DND-41 (cell line): ENCODE data around the gene ZMYND10.
A peak's percentile ranks its signal among the peaks of the same experiment; 100 is the strongest.

Source experiments
- ATAC-seq: fragments of 200-7000 bp; cut with Tn5 transposase; 3 replicates; pipeline ENCODE4 v1.9.1; 2021; ENCODE audit warnings: low read depth; ENCODE audit not compliant: insufficient read depth
- DNase-seq: peaks from one replicate; pipeline ENCODE4 v3.0.0-alpha.2; 2020
- H2AFZ ChIP-seq: 2 replicates; pipeline ENCODE4 v1.6.0; 2012; ENCODE audit warnings: low read depth, low read length
- H3K27ac ChIP-seq: 2 replicates; pipeline ENCODE4 v1.5.1; 2012; ENCODE audit warnings: low read length, inconsistent platforms
- H3K27me3 ChIP-seq: fragments of 200-600 bp; sonication (generic); 2 replicates; pipeline ENCODE4 v1.6.0; 2012; ENCODE audit warnings: low read length, mild to moderate bottlenecking, inconsistent platforms; ENCODE audit not compliant: insufficient read depth, poor library complexity
- H3K36me3 ChIP-seq: 2 replicates; pipeline ENCODE4 v1.5.1; 2012; ENCODE audit warnings: low read length, inconsistent platforms; ENCODE audit not compliant: insufficient read depth
- H3K4me1 ChIP-seq: 2 replicates; pipeline ENCODE4 v1.5.1; 2012; ENCODE audit warnings: mild to moderate bottlenecking, low read length; ENCODE audit not compliant: insufficient read depth
- H3K4me2 ChIP-seq: 2 replicates; pipeline ENCODE4 v1.6.0; 2012; ENCODE audit warnings: mild to moderate bottlenecking, moderate library complexity, low read length, inconsistent platforms; ENCODE audit not compliant: insufficient read depth
- H3K4me3 ChIP-seq, 2 experiments: fragments of 200-600 bp in 1 of 2; shearing (Covaris generic) in 1 of 2; 2 replicates each; pipeline ENCODE4 v1.5.1; 2012 to 2016; ENCODE audit warnings: inconsistent platforms in 2 of 2, low read length in 2 of 2, mild to moderate bottlenecking in 2 of 2, low read depth in 1 of 2, moderate library complexity in 1 of 2
- H3K79me2 ChIP-seq: 2 replicates; pipeline ENCODE4 v1.6.0; 2012; ENCODE audit warnings: low read length, inconsistent platforms; ENCODE audit not compliant: insufficient read depth
- H3K9ac ChIP-seq: 2 replicates; pipeline ENCODE4 v1.6.0; 2012; ENCODE audit warnings: low read depth, mild to moderate bottlenecking, inconsistent platforms, low read length, moderate library complexity
- H3K9me3 ChIP-seq: 2 replicates; pipeline ENCODE4 v1.5.1; 2012; ENCODE audit warnings: low read length, moderate library complexity, mild to moderate bottlenecking, inconsistent platforms; ENCODE audit not compliant: insufficient read depth, severe bottlenecking
- H4K20me1 ChIP-seq: 2 replicates; pipeline ENCODE4 v1.6.0; 2012; ENCODE audit warnings: low read length; ENCODE audit not compliant: insufficient read depth
- EZH2 ChIP-seq: IDR thresholded peaks from 3 replicates; pipeline ENCODE4 v1.6.1; 2012; ENCODE audit warnings: borderline replicate concordance, low read depth, mild to moderate bottlenecking, moderate library complexity, low read length, inconsistent platforms; ENCODE audit not compliant: severe bottlenecking
- TF ChIP-seq, protein P1 (sequence below): IDR thresholded peaks from 2 replicates; pipeline ENCODE4 v1.5.1; 2012; ENCODE audit warnings: borderline replicate concordance, low read length, moderate library complexity, mild to moderate bottlenecking; ENCODE audit not compliant: poor library complexity, severe bottlenecking; ENCODE audit errors: extremely low read depth

The ZMYND10 gene

DNA sequence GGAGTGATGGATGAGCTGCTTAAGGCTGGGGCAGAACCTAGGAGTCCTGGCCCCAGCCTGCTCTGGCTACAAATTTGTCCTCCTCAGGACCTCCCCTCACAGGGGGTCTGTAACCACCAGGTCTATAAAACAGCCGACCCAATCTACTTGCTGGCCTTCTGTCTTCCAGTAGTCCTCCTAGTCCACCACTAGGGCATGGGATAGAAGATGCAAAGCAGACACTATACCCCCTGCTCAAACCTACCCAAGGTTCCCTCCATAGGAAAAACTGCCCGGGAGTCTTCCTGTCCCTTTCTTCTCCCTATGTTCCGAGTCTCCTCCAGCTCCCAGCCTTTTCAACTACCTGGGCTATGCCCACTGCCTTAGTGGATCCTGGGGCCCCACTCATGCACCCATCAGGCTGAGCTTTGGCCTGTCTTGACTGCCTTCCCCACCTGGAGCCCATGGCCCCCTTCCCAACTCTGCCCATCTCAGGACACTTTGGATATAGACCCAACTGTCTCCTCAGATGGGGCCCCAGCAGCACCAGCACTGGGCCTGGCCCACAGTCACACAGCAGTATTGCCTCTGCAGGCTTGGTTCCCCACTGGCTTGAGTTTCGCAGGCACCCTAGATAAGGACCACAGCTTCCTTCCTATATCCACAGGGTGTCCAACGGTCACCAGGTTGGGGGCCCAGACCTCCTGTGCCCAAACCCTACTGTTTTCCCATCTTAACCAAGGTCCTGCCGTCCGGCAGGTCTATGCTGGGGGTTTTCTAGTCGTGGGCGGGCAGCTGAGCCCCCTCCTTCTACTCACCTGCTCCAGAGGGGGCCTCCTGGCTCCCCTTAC lies 47.4 kb downstream of the ZMYND10 start:
- TF ChIP-seq, protein P1, sequence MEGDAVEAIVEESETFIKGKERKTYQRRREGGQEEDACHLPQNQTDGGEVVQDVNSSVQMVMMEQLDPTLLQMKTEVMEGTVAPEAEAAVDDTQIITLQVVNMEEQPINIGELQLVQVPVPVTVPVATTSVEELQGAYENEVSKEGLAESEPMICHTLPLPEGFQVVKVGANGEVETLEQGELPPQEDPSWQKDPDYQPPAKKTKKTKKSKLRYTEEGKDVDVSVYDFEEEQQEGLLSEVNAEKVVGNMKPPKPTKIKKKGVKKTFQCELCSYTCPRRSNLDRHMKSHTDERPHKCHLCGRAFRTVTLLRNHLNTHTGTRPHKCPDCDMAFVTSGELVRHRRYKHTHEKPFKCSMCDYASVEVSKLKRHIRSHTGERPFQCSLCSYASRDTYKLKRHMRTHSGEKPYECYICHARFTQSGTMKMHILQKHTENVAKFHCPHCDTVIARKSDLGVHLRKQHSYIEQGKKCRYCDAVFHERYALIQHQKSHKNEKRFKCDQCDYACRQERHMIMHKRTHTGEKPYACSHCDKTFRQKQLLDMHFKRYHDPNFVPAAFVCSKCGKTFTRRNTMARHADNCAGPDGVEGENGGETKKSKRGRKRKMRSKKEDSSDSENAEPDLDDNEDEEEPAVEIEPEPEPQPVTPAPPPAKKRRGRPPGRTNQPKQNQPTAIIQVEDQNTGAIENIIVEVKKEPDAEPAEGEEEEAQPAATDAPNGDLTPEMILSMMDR = no peak
- TF ChIP-seq EZH2 = no peak
- Histone ChIP-seq H3K4me1 (peaks cover 33% of the 10 kb centered on the region), H3K79me2 (peaks cover 7% of the 10 kb centered on the region; the same call in 1 of the 2 replicates), H3K36me3 (peaks cover 6% of the 10 kb centered on the region; the same call in 1 of the 2 replicates), H3K4me3 (peak overlapping the region; percentile 92 to 100), H4K20me1 (peaks cover 3% of the 10 kb centered on the region; the same call in 1 of the 2 replicates), H3K9ac (peak overlapping the region; percentile 92), H3K4me2 (peak overlapping the region; percentile 100), H2AFZ (0 out of 2 replicates have a peak overlapping the region, but pooled peaks have one; percentile 100), H3K9me3 (no peaks in the 10 kb centered on the region), H3K27ac (peak overlapping the region; percentile 96), H3K27me3 (no peaks in the 10 kb centered on the region)
- DNase-seq (no peak), ATAC-seq (no peak)

DNA sequence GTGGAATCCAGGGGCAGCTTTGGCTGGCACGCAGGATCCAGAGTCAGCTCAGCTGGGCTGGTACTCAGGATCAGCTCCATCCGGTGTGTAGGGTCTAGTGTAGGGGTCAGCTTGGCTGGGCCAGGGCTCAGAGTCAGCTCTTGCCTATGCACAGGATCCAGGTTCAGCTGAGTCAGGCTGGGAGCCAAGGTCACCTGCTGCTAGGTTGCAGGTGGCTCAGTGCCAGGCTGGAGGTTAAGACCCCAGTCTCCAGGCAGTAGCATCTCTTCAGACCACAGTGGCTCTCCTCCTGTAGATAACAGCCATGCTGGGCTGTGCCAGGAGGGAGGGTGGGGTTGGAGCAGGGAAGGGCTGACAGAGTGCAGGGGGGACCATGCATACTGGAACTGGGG lies 48.2 kb downstream of the ZMYND10 start:
- H2AFZ ChIP-seq = no peak overlapping the region
- no peak overlapping the region for H3K4me3 ChIP-seq
- peaks cover 3% of the 10 kb centered on the region; the same call in 1 of the 2 replicates for H4K20me1 ChIP-seq
- H3K9me3 ChIP-seq = no peaks in the 10 kb centered on the region
- H3K36me3 ChIP-seq = peaks cover 6% of the 10 kb centered on the region; the same call in 1 of the 2 replicates
- no peaks in the 10 kb centered on the region for H3K27me3 ChIP-seq
- no peak for TF ChIP-seq EZH2
- TF ChIP-seq, protein P1 = no peak
- H3K4me1 ChIP-seq = peaks cover 40% of the 10 kb centered on the region
- peaks cover 7% of the 10 kb centered on the region; the same call in 1 of the 2 replicates for H3K79me2 ChIP-seq
- DNase-seq = no peak
- no peak overlapping the region for H3K27ac ChIP-seq
- peak overlapping the region; percentile 100; the same call in 1 of the 2 replicates for H3K4me2 ChIP-seq
- ATAC-seq = no peak
- H3K9ac ChIP-seq = no peak overlapping the region

DNA sequence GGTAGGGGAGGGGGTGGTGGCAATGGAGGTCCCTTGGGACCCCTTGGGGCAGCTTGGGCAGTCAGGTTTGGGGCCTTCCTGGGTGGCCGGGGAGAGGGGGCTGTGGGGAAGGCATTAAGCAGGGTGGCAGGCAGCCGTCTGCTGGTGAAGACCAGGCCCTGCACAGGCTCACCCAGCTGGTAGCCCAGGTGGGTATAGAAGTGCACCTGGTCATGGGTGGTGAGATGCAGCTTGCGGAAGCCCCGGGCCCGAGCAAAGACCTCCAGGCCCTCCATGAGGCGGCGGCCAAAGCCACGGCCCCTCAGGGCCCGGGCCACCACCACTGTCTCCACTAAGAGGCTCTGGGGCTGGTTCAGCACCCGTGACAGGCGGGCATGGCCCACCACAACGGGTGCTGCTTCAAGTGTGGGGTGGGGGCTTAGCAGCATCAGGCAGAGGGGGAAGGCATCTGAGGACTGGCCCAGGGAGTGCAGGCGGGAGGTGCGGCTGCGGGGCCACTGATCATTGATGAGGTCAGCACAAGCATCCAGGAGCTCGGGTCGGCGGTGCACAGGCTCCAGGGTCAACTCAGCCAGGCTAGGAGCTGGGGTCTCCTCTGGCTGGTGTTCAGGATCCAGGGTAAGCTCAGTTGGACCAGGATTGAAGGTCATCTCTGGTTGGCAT lies 48.7 kb downstream of the ZMYND10 start:
- peaks cover 6% of the 10 kb centered on the region; the same call in 1 of the 2 replicates for H3K36me3 ChIP-seq
- H3K79me2 ChIP-seq = peaks cover 11% of the 10 kb centered on the region
- no peak overlapping the region for H3K9ac ChIP-seq
- H3K4me3 ChIP-seq = no peak overlapping the region
- no peak overlapping the region for H3K27ac ChIP-seq
- TF ChIP-seq, protein P1 = no peak
- no peak for TF ChIP-seq EZH2
- H2AFZ ChIP-seq = no peak overlapping the region
- H3K9me3 ChIP-seq = no peaks in the 10 kb centered on the region
- no peak overlapping the region for H3K4me2 ChIP-seq
- ATAC-seq = no peak
- peaks cover 3% of the 10 kb centered on the region; the same call in 1 of the 2 replicates for H4K20me1 ChIP-seq
- DNase-seq = no peak
- H3K4me1 ChIP-seq = peaks cover 40% of the 10 kb centered on the region
- no peaks in the 10 kb centered on the region for H3K27me3 ChIP-seq
